Ecto neural progenitor cell (in vitro differentiated cells): ENCODE results near the gene SLC38A7.
"Not testable (repeated sequence)": the region's sequence is repeated elsewhere in the genome, so short reads cannot be mapped to it uniquely, and the experiment has no call there.

ENCODE experiments used
- DNase-seq: peaks from one replicate; pipeline ENCODE4 v3.0.0-alpha.2; 2018; ENCODE audit warnings: low spot score

Gene SLC38A7

DNA sequence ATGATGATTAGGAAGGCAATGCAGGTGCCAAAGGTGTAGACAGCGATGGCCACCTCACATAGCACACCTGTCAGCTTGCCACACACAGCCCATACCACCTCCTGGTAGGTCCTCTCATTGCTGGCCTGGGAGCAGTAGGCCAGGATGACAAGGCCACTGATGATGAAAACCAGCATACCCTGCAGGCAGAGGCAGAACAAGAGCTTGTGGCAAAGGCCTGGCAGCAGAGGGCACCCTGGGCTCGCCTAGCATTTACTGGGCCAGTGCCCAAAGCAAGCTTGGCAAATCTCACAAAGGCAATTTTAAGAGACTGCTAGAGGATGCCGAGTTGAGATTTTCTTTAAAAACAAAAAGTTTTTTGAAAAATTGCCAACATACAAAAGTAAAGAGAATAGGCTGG is 5.9 kb downstream of the SLC38A7 start:
- no peak for DNase-seq

DNA sequence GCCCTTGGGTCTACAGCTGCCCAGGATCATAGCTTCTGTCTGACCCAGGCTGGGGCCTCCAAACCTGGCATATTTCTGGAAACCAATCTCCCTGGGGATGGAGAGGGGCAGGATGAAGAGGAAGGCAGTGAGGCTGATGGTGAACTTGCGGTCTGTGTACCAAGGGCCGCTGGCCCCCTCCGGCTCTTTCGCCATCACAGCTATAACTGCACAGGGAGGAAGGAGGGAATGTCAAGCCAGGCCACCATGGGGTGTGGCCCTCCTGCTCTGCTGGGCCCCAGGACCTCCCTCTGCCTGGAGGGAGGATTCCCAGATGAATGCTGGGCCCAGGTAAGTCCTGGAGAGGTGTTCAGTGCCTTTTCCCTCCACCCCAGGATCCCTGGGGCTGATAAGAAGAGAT is 6.3 kb downstream of the SLC38A7 start:
- DNase-seq: no peak

DNA sequence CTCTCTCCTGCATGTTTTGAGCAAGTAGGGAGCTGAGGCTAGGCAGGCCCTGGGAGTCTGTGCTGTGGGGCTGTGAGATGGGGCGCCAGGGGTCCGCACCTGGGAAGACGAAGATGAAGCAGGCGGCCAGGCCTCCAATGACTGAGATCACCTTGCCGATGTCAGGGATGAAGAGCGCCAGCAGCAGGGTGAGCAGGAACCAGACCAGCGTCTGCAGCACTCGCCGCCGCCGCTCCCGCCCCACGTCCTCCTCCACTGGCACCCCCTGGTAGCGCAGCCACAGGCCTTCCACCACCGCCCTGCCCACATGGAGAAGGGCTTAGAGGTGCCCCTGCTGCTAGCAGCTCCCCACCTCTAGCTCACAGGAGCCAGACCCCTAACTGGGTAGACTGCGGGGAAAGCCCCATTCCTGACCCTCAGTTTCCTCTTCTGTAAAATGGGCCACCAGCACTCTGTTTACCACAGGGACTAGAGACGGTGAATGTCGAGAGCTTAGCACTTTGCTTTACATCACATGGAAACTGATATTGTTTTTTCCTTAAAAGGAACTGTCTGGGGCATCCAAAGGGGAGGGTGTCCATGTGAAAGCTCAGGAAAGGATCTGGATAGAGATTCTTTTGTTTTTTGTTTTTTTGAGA is 13.5 kb downstream of the SLC38A7 start:
- no peak for DNase-seq

- no peak for DNase-seq
Measured at GRCh38 chr16:58670177-58670576, 14.4 kb downstream of the SLC38A7 start.

GRCh38 chr16:58665200-58665599 is 19.4 kb downstream of the SLC38A7 start:
- DNase-seq: no peak

GRCh38 chr16:58661199-58661830 is 23.3 kb downstream of the SLC38A7 start:
- peak; percentile 52 for DNase-seq

DNA sequence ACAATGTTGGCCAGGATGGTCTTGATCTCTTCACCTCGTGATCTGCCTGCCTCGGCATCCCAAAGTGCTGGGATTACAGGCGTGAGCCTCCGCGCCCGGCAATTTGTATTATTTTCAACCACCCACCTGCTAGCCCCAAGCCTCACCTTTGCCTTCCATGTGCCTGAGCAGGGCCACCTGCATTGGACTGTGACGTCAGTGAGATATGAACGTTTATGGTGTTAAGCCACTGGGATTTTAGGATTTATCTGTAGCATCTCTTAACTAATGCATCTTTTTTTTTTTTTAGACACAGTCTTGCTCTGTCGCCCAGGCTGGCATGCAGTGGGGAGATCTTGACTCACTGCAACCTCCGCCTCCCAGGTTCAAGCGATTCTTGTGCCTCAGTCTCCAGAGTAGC is 24.7 kb downstream of the SLC38A7 start:
- DNase-seq: not testable (repeated sequence)

- DNase-seq: no peak
Measured at GRCh38 chr16:58658796-58659211, 25.8 kb downstream of the SLC38A7 start.

DNA sequence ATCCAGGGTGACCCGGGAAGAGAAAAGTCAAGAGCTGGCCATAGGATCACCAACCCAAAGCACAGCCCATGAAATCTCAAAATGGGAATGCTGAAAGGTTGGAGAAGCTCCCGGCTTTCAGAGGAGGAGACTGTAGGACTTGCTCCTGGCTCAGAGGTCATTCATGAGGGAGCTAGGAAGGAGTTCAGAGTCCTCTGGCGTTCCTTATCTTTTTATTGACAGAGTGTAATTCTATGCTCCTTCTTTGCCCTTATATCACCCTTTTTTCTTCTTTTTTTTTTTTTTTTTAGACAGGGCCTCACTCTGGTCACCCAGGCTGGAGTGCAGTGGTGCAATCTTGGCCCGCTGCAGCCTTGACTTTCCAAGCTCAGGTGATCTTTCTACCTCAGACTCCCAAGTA is 27.7 kb downstream of the SLC38A7 start:
- DNase-seq: no peak

DNA sequence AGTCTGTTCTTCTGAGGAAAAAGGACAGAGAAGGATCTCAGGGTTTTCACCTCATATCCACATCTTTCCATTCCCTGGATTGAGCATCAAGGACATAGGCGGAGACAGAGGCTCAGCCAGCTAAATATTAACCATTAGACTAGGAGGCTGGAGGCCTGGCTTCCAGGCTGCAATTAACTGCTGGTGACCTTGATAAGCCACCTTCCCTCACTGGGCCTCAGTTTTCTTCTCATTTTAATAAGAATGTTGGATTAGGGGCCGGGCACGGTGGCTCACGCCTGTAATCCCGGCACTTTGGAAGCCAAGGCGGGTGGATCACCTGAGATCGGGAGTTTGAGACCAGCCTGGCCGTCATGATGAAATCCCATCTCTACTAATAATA is 29.4 kb downstream of the SLC38A7 start:
- DNase-seq: no peak

- DNase-seq: no peak
Measured at GRCh38 chr16:58654560-58655214, 29.9 kb downstream of the SLC38A7 start.

GRCh38 chr16:58652741-58653140 is 31.8 kb downstream of the SLC38A7 start:
- peak; percentile 69 for DNase-seq

GRCh38 chr16:58651965-58652348 is 32.6 kb downstream of the SLC38A7 start:
- DNase-seq: no peak

GRCh38 chr16:58649707-58650106 is 34.9 kb downstream of the SLC38A7 start:
- no peak for DNase-seq

GRCh38 chr16:58647107-58647506 is 37.5 kb downstream of the SLC38A7 start:
- DNase-seq: no peak

- DNase-seq: no peak
Measured at GRCh38 chr16:58644765-58645487, 39.6 kb downstream of the SLC38A7 start.

- no peak for DNase-seq
Measured at GRCh38 chr16:58644108-58644507, 40.5 kb downstream of the SLC38A7 start.

DNA sequence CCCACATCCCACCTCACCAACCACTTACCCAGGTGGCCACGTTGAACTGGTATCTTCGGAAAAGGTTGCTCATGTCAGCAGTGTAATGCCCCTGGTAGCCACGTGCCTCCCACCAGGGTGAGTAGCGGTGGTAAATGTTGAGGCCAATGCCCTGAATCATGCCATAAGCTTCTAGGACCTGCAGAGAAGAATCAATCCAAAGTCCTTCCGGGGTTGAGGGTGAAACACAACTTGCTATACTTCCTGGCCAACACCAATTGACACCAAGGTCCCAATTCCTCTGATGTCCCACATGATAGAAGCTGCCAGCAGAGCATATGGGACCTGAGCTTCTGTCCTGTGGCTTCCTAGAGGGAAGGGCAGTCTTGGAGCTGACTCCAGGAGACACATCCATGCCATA is 43.6 kb downstream of the SLC38A7 start:
- DNase-seq: no peak

GRCh38 chr16:58639836-58640235 is 44.7 kb downstream of the SLC38A7 start:
- DNase-seq: no peak

GRCh38 chr16:58639230-58639629 is 45.3 kb downstream of the SLC38A7 start:
- DNase-seq: no peak

DNA sequence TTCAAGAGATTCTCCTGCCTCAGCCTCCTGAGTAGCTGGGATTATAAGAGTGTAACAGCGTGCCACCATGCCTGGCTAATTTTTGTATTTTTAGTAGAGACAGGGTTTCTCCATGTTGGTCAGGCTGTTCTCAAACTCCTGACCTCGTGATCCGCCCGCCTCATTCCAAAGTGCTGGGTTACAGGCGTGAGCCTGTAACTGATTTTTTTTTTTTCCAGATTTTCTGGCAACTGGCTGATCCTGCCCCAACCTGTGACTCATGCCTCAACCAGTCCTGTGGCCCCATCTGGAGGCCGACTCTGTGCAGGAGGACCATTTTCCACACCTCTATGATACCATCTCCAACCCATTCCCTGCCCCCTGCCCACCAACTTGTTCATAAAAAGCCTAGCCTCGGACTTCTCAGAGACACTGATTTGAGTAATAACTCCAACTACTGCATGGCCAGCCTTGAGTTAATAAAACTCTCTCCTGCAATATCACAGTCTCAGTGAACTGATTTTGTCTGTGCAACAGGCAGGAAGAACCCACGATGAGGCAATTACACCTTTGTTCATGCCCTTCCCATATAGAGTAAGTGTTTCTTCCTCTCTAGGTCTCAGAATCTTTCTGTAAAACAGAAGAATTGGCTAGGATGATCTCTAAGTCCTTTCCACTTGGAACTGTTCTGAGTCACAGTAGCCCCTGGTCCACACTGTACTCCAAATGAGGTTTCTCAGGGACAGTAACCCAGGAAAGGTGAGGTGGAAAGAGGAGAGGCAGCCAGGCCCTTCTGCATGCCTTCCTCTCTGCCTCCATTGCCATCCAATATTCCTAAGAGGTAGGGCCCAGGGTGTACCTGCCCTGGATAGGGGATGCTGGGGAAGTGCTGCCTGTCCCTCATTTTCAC is 46.2 kb downstream of the SLC38A7 start:
- peak; percentile 51 for DNase-seq

DNA sequence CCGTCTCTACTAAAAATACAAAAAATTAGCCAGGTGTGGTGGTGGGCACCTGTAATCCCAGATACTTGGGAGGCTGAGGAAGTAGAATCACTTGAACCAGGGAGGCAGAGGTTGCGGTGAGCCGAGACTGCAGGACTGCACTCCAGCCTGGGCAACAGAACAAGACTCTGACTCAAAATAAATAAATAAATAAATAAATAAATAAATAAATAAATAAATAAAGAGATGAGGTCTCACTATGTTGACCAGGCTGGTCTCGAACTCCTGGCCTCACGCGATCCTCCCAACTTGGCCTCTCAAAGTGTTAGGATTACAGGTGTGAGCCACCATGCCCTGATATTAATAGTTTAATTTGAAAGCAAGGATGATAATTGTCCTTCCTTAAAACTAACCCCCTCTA is 47.5 kb downstream of the SLC38A7 start:
- DNase-seq: not testable (repeated sequence)
